Ishikawa (cell line): Measurements from ENCODE around the gene UBALD2.
A peak's percentile ranks its signal among the peaks of the same experiment; 100 is the strongest.

Source experiments
- CEBPB ChIP-seq: IDR thresholded peaks from 2 replicates; pipeline ENCODE4 v1.6.1; 2012
- CREB1 ChIP-seq: IDR thresholded peaks from 2 replicates; pipeline ENCODE4 v1.6.1; 2012; ENCODE audit warnings: low read depth
- EGR1 ChIP-seq: IDR thresholded peaks from 2 replicates; pipeline ENCODE4 v1.6.1; 2012
- EP300 ChIP-seq: IDR thresholded peaks from 2 replicates; pipeline ENCODE4 v1.6.1; 2012; ENCODE audit warnings: borderline replicate concordance
- FOXM1 ChIP-seq: IDR thresholded peaks from 2 replicates; pipeline ENCODE4 v1.6.1; 2012; ENCODE audit warnings: low read depth, borderline replicate concordance
- NFIC ChIP-seq: IDR thresholded peaks from 2 replicates; pipeline ENCODE4 v1.6.1; 2012
- RAD21 ChIP-seq: IDR thresholded peaks from 2 replicates; pipeline ENCODE4 v1.6.1; 2012; ENCODE audit warnings: low read depth
- TAF1 ChIP-seq: IDR thresholded peaks from 2 replicates; pipeline ENCODE4 v1.6.1; 2012; ENCODE audit warnings: low read depth, mild to moderate bottlenecking
- TCF12 ChIP-seq: IDR thresholded peaks from 2 replicates; pipeline ENCODE4 v1.6.1; 2012; ENCODE audit warnings: low read depth
- TEAD4 ChIP-seq: IDR thresholded peaks from 2 replicates; pipeline ENCODE4 v1.6.1; 2012
- USF1 ChIP-seq: IDR thresholded peaks from 2 replicates; pipeline ENCODE4 v1.6.1; 2012
- YY1 ChIP-seq: IDR thresholded peaks from 2 replicates; pipeline ENCODE4 v1.6.1; 2012; ENCODE audit warnings: low read depth
- ZBTB7A ChIP-seq: IDR thresholded peaks from 2 replicates; pipeline ENCODE4 v1.6.1; 2012; ENCODE audit warnings: low read depth
- TF ChIP-seq, protein P1 (sequence below): IDR thresholded peaks from 2 replicates; pipeline ENCODE4 v1.6.1; 2012; ENCODE audit warnings: low read depth, mild to moderate bottlenecking
- TF ChIP-seq, protein P2 (sequence below): IDR thresholded peaks from 2 replicates; pipeline ENCODE4 v1.6.1; 2012

The UBALD2 gene

DNA sequence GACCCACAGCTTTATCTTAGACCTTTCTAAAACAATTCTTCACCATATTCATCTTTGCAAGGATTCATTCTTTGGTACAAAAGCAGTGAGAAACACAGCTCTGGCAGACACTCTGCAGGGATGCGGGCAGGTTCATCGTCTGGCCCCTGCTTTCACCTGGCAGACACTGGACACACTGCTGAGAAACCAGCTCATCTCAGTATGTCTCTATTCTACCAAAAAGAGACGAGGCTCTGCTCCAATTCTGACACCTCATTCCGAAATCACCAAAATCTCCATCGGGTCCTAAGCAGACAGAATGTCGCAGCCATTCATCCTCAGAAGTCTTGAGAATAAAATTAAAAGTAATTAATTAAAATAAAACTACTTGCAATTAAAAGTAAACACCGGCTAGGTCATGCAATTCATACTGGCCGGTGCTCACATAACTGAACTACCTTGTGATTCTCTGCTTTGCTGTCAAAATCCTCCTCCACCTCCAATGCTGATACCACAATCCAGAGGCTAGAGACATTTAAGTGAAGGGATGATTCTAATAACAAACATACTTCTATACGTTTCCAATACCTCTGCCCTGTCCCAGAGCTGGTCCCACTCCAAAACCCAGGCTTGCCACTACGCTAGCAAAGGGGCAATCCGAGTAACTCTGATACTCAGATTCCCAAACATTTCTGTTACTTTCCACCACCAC lies 26.2 kb upstream of the UBALD2 start:
- TF ChIP-seq USF1, result no peak
- TF ChIP-seq FOXM1, result no peak
- no peak for TF ChIP-seq EP300
- no peak for TF ChIP-seq TAF1

GRCh38 chr17:76239538-76240274 lies 25.4 kb upstream of the UBALD2 start:
- TF ChIP-seq, protein P1, sequence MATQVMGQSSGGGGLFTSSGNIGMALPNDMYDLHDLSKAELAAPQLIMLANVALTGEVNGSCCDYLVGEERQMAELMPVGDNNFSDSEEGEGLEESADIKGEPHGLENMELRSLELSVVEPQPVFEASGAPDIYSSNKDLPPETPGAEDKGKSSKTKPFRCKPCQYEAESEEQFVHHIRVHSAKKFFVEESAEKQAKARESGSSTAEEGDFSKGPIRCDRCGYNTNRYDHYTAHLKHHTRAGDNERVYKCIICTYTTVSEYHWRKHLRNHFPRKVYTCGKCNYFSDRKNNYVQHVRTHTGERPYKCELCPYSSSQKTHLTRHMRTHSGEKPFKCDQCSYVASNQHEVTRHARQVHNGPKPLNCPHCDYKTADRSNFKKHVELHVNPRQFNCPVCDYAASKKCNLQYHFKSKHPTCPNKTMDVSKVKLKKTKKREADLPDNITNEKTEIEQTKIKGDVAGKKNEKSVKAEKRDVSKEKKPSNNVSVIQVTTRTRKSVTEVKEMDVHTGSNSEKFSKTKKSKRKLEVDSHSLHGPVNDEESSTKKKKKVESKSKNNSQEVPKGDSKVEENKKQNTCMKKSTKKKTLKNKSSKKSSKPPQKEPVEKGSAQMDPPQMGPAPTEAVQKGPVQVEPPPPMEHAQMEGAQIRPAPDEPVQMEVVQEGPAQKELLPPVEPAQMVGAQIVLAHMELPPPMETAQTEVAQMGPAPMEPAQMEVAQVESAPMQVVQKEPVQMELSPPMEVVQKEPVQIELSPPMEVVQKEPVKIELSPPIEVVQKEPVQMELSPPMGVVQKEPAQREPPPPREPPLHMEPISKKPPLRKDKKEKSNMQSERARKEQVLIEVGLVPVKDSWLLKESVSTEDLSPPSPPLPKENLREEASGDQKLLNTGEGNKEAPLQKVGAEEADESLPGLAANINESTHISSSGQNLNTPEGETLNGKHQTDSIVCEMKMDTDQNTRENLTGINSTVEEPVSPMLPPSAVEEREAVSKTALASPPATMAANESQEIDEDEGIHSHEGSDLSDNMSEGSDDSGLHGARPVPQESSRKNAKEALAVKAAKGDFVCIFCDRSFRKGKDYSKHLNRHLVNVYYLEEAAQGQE, result no peak
- TF ChIP-seq ZBTB7A, result peak; percentile 62; the same call in 1 of the 2 replicates

GRCh38 chr17:76240461-76241203 lies 24.5 kb upstream of the UBALD2 start, which contains the start of gene RNF157:
Gene RNF157, minus strand, starts transcription at chr17:76240493. Its CDS starts 253 bp downstream, at chr17:76240240.
- TF ChIP-seq, protein P1, result no peak
- no peak; the same call in 1 of the 2 replicates for TF ChIP-seq EGR1
- no peak; the same call in 1 of the 2 replicates for TF ChIP-seq RAD21
- TF ChIP-seq EP300, result no peak; the same call in 1 of the 2 replicates
- 0 out of 2 replicates have a peak, but pooled peaks have one; percentile 25 for TF ChIP-seq TEAD4
- peak; percentile 48 for TF ChIP-seq TCF12
- peak; percentile 63; the same call in 1 of the 2 replicates for TF ChIP-seq ZBTB7A
- no peak for TF ChIP-seq CEBPB
- 0 out of 2 replicates have a peak, but pooled peaks have one; percentile 2 for TF ChIP-seq USF1
- no peak for TF ChIP-seq NFIC
- TF ChIP-seq, protein P2, sequence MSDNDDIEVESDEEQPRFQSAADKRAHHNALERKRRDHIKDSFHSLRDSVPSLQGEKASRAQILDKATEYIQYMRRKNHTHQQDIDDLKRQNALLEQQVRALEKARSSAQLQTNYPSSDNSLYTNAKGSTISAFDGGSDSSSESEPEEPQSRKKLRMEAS, result peak; percentile 89
- TF ChIP-seq YY1, result peak; percentile 77
- peak; percentile 56; the same call in 1 of the 2 replicates for TF ChIP-seq TAF1
- TF ChIP-seq FOXM1, result no peak

- TF ChIP-seq USF1 (no peak), TEAD4 (no peak), CEBPB (no peak), YY1 (no peak), CREB1 (no peak)
Measured at GRCh38 chr17:76241204-76241538, 24.0 kb upstream of the UBALD2 start.

DNA sequence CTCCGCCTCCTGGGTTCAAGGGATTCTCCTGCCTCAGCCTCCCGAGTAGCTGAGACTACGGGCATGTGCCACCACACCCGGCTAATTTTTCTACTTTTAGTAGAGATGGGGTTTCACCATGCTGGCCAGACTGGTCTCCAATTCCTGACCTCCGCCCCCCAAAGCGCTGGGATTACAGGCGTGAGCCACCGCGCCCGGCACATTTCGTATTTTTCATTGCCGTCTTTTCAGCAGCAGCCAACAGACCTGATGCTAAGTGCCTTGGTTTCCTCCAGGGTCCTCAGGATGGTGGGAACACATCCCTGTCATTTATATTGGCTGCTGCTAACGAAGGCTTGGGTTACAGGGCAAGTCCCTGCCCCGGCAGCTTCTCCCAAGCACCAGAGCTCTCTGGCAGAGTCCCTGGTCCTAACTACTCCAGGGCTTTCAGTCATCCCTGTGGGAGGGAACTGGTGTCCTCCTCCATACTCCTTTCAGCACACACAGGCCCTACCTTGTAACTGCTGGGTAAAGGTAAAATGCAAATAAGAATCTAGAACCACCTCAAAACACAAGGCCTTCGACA lies 23.4 kb upstream of the UBALD2 start:
- TF ChIP-seq USF1, result no peak
